Vagina (tissue), 2 donors: Measurements from ENCODE around the gene BRIP1. TPM values are rescaled to one million over a fixed set of nuclear protein-coding genes. Genes with fewer than 3 reads are reported as not detected.

Source experiments
- DNase-seq, 2 donors: peaks; one replicate each; pipeline ENCODE4 v3.0.0-alpha.2; 2017; ENCODE audit errors: extremely low spot score in 2 of 2
- H3K27ac ChIP-seq: fragments of 200-600 bp; sonication (generic); one replicate; pipeline ENCODE4 v1.5.1; 2019
- H3K27me3 ChIP-seq: fragments of 200-600 bp; sonication (generic); one replicate; pipeline ENCODE4 v1.5.1; 2019
- H3K36me3 ChIP-seq, 2 donors: fragments of 200-600 bp; sonication (generic); one replicate each; pipeline ENCODE4 v1.5.1; 2017 to 2019
- H3K4me1 ChIP-seq: fragments of 200-600 bp; sonication (generic); one replicate; pipeline ENCODE4 v1.5.1; 2019
- H3K4me3 ChIP-seq, 2 donors: fragments of 200-600 bp; sonication (generic); 1 replicate in 1 of 2; 2 replicates in 1 of 2; pipeline ENCODE4 v1.5.1; 2016 to 2019
- H3K9me3 ChIP-seq: fragments of 200-600 bp; sonication (generic); one replicate; pipeline ENCODE4 v1.5.1; 2019
- CTCF ChIP-seq, 3 experiments: fragments of 450-650 bp in 2 of 3; fragments of 200-600 bp in 1 of 3; sonication (generic) in 1 of 3; IDR thresholded peaks; one replicate each; pipeline ENCODE4 v1.5.1; 2017 to 2019; ENCODE audit warnings: antibody characterized with exemption in 3 of 3, mild to moderate bottlenecking in 2 of 3, moderate library complexity in 2 of 3
- POLR2A ChIP-seq, 2 donors: fragments of 450-650 bp; IDR thresholded peaks; one replicate each; pipeline ENCODE4 v1.6.1; 2017; ENCODE audit warnings: antibody characterized with exemption in 2 of 2, mild to moderate bottlenecking in 2 of 2, moderate library complexity in 2 of 2
- POLR2AphosphoS5 ChIP-seq, 2 donors: sonication (generic); formaldehyde crosslinking; IDR thresholded peaks; one replicate each; pipeline ENCODE4 v1.9.0; 2017; ENCODE audit warnings: antibody characterized with exemption in 2 of 2, mild to moderate bottlenecking in 2 of 2, low read depth in 1 of 2; ENCODE audit not compliant: insufficient read depth in 1 of 2
- intact Hi-C: fragments of 100-400 bp; cut with DNase I; formaldehyde crosslinking; loops from one replicate; pipeline ENCODE4 v1.15.1; 2023
- total RNA-seq: library from RNA; depleted of rRNA; stranded (reverse); fragments of >200 nt; gene quantifications from one replicate; pipeline ENCODE4 v1.2.3, GENCODE V29; 2016

BRIP1 gene
- total RNA-seq, 1 donor from 2014 or later: 0.98 TPM

- Histone ChIP-seq H3K27ac (no peak overlapping the region), H3K27me3 (no peaks in the 10 kb centered on the region), H3K9me3 (no peaks in the 10 kb centered on the region), H3K4me3 (no peak overlapping the region), H3K4me1 (no peaks in the 10 kb centered on the region), H3K36me3 (no peaks in the 10 kb centered on the region)
- no peak for DNase-seq
- intact Hi-C loops: no loop called here
- TF ChIP-seq CTCF (IDR thresholded peaks at IDR 0.05): no peak
- TF ChIP-seq POLR2AphosphoS5 (IDR thresholded peaks at IDR 0.05; ENCODE audit: insufficient read depth in 1 of 2, low read depth in 1 of 2): no peak
- TF ChIP-seq POLR2A (IDR thresholded peaks at IDR 0.05): no peak
Measured at GRCh38 chr17:61846088-61846487, 17.2 kb downstream of the BRIP1 start.

GRCh38 chr17:61843435-61843834 is 19.9 kb downstream of the BRIP1 start:
- Histone ChIP-seq H3K4me3 (no peak overlapping the region), H3K4me1 (no peaks in the 10 kb centered on the region), H3K27me3 (no peaks in the 10 kb centered on the region), H3K27ac (no peak overlapping the region), H3K9me3 (no peaks in the 10 kb centered on the region), H3K36me3 (no peaks in the 10 kb centered on the region)
- TF ChIP-seq CTCF (IDR thresholded peaks at IDR 0.05) (no peak), POLR2A (IDR thresholded peaks at IDR 0.05) (no peak), POLR2AphosphoS5 (IDR thresholded peaks at IDR 0.05; ENCODE audit: insufficient read depth in 1 of 2, low read depth in 1 of 2) (no peak)
- intact Hi-C loops: no loop called here
- no peak for DNase-seq

- no peak for DNase-seq
- Histone ChIP-seq H3K4me3 (no peak overlapping the region), H3K27ac (no peak overlapping the region), H3K27me3 (no peaks in the 10 kb centered on the region), H3K9me3 (no peaks in the 10 kb centered on the region), H3K36me3 (no peaks in the 10 kb centered on the region), H3K4me1 (no peaks in the 10 kb centered on the region)
- intact Hi-C loops: no loop called here
- no peak for TF ChIP-seq POLR2AphosphoS5 (IDR thresholded peaks at IDR 0.05; ENCODE audit: insufficient read depth in 1 of 2, low read depth in 1 of 2)
- no peak for TF ChIP-seq CTCF (IDR thresholded peaks at IDR 0.05)
- TF ChIP-seq POLR2A (IDR thresholded peaks at IDR 0.05): no peak
Measured at GRCh38 chr17:61842899-61843298, 20.4 kb downstream of the BRIP1 start.

GRCh38 chr17:61839300-61839786 is 24.0 kb downstream of the BRIP1 start:
- no peaks in the 10 kb centered on the region for H3K27me3 ChIP-seq
- H3K4me1 ChIP-seq: no peaks in the 10 kb centered on the region
- H3K27ac ChIP-seq: no peak overlapping the region
- H3K9me3 ChIP-seq: no peaks in the 10 kb centered on the region
- intact Hi-C loops: no loop called here
- no peak overlapping the region for H3K4me3 ChIP-seq
- DNase-seq: no peak
- no peaks in the 10 kb centered on the region for H3K36me3 ChIP-seq
- TF ChIP-seq CTCF (IDR thresholded peaks at IDR 0.05): no peak
- TF ChIP-seq POLR2AphosphoS5 (IDR thresholded peaks at IDR 0.05; ENCODE audit: insufficient read depth in 1 of 2, low read depth in 1 of 2): no peak
- no peak for TF ChIP-seq POLR2A (IDR thresholded peaks at IDR 0.05)

- intact Hi-C loops: no loop called here
- peak in 2 of 3 experiments; percentile 21 to 61 for TF ChIP-seq CTCF (IDR thresholded peaks at IDR 0.05)
- TF ChIP-seq POLR2AphosphoS5 (IDR thresholded peaks at IDR 0.05; ENCODE audit: insufficient read depth in 1 of 2, low read depth in 1 of 2): no peak
- no peak for TF ChIP-seq POLR2A (IDR thresholded peaks at IDR 0.05)
Measured at GRCh38 chr17:61837175-61838051, 25.9 kb downstream of the BRIP1 start.

More at GRCh38 chr17:61837175-61838051, 25.9 kb downstream of the BRIP1 start:
- no peak for DNase-seq
- H3K4me1 ChIP-seq: no peaks in the 10 kb centered on the region
- H3K27me3 ChIP-seq: no peaks in the 10 kb centered on the region
- H3K4me3 ChIP-seq: no peak overlapping the region
- no peak overlapping the region for H3K27ac ChIP-seq
- H3K9me3 ChIP-seq: no peaks in the 10 kb centered on the region
- H3K36me3 ChIP-seq: no peaks in the 10 kb centered on the region
